Upper lobe of left lung (tissue), 6 donors: ENCODE results near the gene TTC7B. TPM values are rescaled to one million over a fixed set of nuclear protein-coding genes. Genes with fewer than 3 reads are reported as not detected.
A peak's percentile ranks its signal among the peaks of the same experiment; 100 is the strongest.

Source experiments
- ATAC-seq, 2 donors: fragments of 200-7000 bp; cut with Tn5 transposase; one replicate each; pipeline ENCODE4 v1.9.1; 2022; ENCODE audit warnings: mild to moderate bottlenecking in 2 of 2, moderate library complexity in 2 of 2; ENCODE audit not compliant: low FRiP score in 2 of 2
- DNase-seq, 2 donors: peaks; one replicate each; pipeline ENCODE4 v3.0.0-alpha.2; 2019 to 2020
- H3K27ac ChIP-seq, 4 donors: fragments of 200-600 bp; sonication (generic); one replicate each; pipeline ENCODE4 v1.5.1; 2016 to 2019
- H3K27me3 ChIP-seq, 4 donors: fragments of 200-600 bp; sonication (generic); one replicate each; pipeline ENCODE4 v1.5.1; 2017 to 2019
- H3K36me3 ChIP-seq, 4 donors: fragments of 200-600 bp; sonication (generic); one replicate each; pipeline ENCODE4 v1.5.1; 2016 to 2019
- H3K4me1 ChIP-seq, 4 donors: fragments of 200-600 bp; sonication (generic); one replicate each; pipeline ENCODE4 v1.5.1; 2018 to 2019
- H3K4me3 ChIP-seq, 4 donors: fragments of 200-600 bp; sonication (generic); one replicate each; pipeline ENCODE4 v1.5.1; 2017 to 2019; ENCODE audit warnings: mild to moderate bottlenecking in 2 of 4, moderate library complexity in 1 of 4
- H3K9me3 ChIP-seq, 4 donors: fragments of 200-600 bp; sonication (generic); one replicate each; pipeline ENCODE4 v1.5.1; 2018 to 2019
- EP300 ChIP-seq, 4 donors: sonication (generic); formaldehyde crosslinking; IDR thresholded peaks; one replicate each; pipeline ENCODE4 v1.5.1; 2017; ENCODE audit warnings: antibody characterized with exemption in 4 of 4, control low read depth in 2 of 4
- POLR2A ChIP-seq, 4 donors: fragments of 450-650 bp; IDR thresholded peaks; one replicate each; pipeline ENCODE4 v1.5.1; 2016 to 2017; ENCODE audit warnings: antibody characterized with exemption in 4 of 4, mild to moderate bottlenecking in 2 of 4
- POLR2AphosphoS5 ChIP-seq, 2 donors: sonication (generic); formaldehyde crosslinking; IDR thresholded peaks; one replicate each; pipeline ENCODE4 v1.5.1; 2017; ENCODE audit warnings: antibody characterized with exemption in 2 of 2
- WGBS, 2 donors: methylation state at CpG; one replicate each; pipeline ENCODE4 v1.1.5; 2017 to 2018; 5-methylcytosine and 5-hydroxymethylcytosine counted together
- total RNA-seq, 6 donors: library from RNA; depleted of rRNA in 4 of 6; stranded (reverse); fragments of >200 nt in 4 of 6; gene quantifications; one replicate each; pipeline versions ENCODE4 v1.1.0 to v1.2.1, GENCODE V29; 2016 to 2021
- TF ChIP-seq, protein P1 (sequence below), 6 experiments: fragments of 450-650 bp in 4 of 6; fragments of 200-600 bp in 2 of 6; sonication (generic) in 2 of 6; IDR thresholded peaks; one replicate each; pipeline ENCODE4 v1.5.1; 2016 to 2019; ENCODE audit warnings: antibody characterized with exemption in 6 of 6
- donor health status: DM: no; HTN: no; CAD: no; lungs with moderate emphysema.
- donor health status: DM: no; HTN: yes; CAD: no; lungs with severe emphysema.

The TTC7B gene
- total RNA-seq, 6 donors from 2014 or later: 13.5 to 87.3 (median 37.5) TPM

DNA sequence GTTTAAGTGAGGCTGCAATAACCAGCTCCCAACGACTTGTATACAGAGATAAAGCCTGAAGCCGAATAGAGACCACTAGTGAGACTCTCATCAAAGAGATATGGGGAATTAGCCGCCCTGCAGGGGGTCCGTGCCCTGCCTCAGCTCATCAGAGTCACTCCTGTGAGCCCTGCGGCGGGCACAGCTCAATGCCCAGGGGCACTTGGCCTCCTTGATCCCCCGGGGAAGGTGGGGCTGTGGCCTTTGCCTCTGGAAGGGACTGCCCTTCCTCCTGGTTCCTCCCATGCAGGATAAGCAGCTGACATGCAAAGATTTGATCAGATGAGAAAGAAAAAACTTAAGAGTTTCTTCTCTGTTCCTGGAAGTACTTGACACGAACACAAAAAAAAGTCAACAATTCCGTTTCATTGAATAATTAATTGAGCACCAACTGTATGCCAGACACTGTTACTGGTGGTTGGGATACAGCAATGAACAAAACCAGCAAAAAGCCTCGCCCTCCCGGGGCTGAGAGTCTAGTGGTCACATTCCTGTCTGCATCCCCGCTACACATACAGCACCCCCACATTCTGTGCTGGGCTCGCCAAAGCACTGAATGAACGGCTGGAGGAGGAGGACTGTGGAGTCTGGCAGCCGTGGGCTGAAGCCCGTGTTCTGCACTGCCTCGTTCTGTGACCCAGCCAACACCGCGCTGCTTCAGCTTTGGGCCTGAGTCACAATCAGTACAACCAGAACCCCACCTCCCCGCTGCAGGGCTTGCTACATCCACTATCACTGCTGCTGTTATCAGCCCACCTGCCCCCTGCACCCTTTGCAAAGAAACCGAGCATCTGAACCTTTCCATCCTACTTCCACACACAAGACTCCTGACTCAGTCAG is 10.3 kb downstream of the TTC7B start:
- 79 to 82% methylated on average over 15 to 21 of the region's 21 CpGs for WGBS, 2 donors
- DNase-seq (no peak), ATAC-seq (peak in 1 of 2 donors; percentile 70)
- Histone ChIP-seq H3K27ac (peak overlapping the region in 1 of 4 donors; percentile 48), H3K36me3 (no peaks in the 10 kb centered on the region), H3K9me3 (no peaks in the 10 kb centered on the region), H3K4me3 (no peak overlapping the region), H3K27me3 (no peaks in the 10 kb centered on the region), H3K4me1 (peaks cover 13 to 39% (median 16%) of the 10 kb centered on the region in 4 donors)
- no peak for TF ChIP-seq POLR2AphosphoS5 (IDR thresholded peaks at IDR 0.05)
- no peak for TF ChIP-seq EP300 (IDR thresholded peaks at IDR 0.05)
- no peak for TF ChIP-seq POLR2A (IDR thresholded peaks at IDR 0.05)
- TF ChIP-seq, protein P1, sequence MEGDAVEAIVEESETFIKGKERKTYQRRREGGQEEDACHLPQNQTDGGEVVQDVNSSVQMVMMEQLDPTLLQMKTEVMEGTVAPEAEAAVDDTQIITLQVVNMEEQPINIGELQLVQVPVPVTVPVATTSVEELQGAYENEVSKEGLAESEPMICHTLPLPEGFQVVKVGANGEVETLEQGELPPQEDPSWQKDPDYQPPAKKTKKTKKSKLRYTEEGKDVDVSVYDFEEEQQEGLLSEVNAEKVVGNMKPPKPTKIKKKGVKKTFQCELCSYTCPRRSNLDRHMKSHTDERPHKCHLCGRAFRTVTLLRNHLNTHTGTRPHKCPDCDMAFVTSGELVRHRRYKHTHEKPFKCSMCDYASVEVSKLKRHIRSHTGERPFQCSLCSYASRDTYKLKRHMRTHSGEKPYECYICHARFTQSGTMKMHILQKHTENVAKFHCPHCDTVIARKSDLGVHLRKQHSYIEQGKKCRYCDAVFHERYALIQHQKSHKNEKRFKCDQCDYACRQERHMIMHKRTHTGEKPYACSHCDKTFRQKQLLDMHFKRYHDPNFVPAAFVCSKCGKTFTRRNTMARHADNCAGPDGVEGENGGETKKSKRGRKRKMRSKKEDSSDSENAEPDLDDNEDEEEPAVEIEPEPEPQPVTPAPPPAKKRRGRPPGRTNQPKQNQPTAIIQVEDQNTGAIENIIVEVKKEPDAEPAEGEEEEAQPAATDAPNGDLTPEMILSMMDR (IDR thresholded peaks at IDR 0.05): no peak

DNA sequence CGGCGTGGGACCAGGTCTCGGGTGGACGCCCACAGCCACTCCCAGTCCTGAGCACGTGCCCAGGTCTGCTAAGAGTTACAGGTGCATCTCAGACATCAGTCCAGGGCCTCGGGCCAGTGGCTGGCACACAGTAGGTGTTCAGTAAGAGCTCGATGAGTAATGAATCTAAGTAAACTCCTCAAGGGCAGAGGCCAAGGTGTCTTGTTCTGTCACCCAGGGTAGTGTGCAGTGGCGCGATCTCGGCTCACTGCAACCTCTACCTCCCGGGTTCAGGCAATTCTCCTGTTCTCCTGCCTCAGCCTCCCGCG is 11.2 kb downstream of the TTC7B start:
- peaks cover 13 to 39% (median 18%) of the 10 kb centered on the region in 4 donors for H3K4me1 ChIP-seq
- TF ChIP-seq, protein P1 (IDR thresholded peaks at IDR 0.05): no peak
- no peaks in the 10 kb centered on the region for H3K36me3 ChIP-seq
- 90 to 96% methylated on average over 10 to 12 of the region's 13 CpGs for WGBS, 2 donors
- no peak overlapping the region for H3K4me3 ChIP-seq
- no peak for DNase-seq
- no peaks in the 10 kb centered on the region for H3K27me3 ChIP-seq
- peak overlapping the region in 3 of 4 donors; percentile 52 to 77 (median 60) for H3K27ac ChIP-seq
- no peaks in the 10 kb centered on the region for H3K9me3 ChIP-seq
- ATAC-seq: no peak

DNA sequence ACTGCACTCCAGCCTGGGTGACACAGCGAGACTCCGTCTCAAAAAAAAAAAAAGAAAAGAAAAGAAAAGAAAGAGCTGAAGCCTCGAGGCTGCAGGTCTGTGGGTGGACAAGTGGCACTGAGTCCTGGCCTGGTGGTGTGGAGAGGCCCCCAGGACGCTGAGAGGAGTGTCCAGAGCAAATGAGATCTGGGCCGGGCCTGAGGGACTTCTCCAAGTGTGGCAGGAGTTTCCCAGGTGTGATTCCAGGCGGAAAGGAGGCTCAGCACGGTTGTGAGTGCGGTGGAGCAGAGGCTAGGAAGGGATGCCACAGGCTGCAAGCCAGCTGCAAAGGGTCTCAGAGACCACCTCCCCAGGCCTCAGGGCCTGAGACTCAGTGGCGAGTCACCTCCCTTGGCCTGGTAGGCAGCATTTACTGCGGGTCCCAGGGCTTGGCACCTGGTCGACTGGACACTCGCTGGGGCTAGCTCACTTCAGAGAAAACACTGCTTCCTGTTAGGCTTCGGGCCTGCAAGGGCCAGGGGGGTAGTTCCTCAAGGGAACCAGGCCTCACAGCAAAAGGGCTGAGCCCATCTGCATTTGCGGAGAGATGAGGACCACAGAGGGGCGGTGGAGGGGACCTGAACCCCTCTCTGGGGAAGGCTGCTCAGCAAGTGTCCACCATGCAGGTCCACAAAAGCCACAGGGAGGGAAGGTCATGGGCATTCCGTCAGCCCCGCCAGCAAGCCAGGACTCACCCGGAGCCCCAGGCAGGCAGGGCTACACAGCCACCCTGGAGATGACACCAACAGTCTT is 11.7 kb downstream of the TTC7B start:
- peak overlapping the region; percentile 44 to 77 (median 56) for H3K27ac ChIP-seq
- TF ChIP-seq, protein P1 (IDR thresholded peaks at IDR 0.05): no peak
- TF ChIP-seq EP300 (IDR thresholded peaks at IDR 0.05) (no peak), POLR2A (IDR thresholded peaks at IDR 0.05) (no peak), POLR2AphosphoS5 (IDR thresholded peaks at IDR 0.05) (no peak)
- H3K9me3 ChIP-seq: no peaks in the 10 kb centered on the region
- ATAC-seq (no peak), DNase-seq (no peak)
- H3K4me3 ChIP-seq: no peak overlapping the region
- no peaks in the 10 kb centered on the region for H3K36me3 ChIP-seq
- H3K27me3 ChIP-seq: no peaks in the 10 kb centered on the region
- peaks cover 13 to 39% (median 18%) of the 10 kb centered on the region in 4 donors for H3K4me1 ChIP-seq
- 74 to 84% methylated on average over 11 to 18 of the region's 18 CpGs for WGBS, 2 donors

DNA sequence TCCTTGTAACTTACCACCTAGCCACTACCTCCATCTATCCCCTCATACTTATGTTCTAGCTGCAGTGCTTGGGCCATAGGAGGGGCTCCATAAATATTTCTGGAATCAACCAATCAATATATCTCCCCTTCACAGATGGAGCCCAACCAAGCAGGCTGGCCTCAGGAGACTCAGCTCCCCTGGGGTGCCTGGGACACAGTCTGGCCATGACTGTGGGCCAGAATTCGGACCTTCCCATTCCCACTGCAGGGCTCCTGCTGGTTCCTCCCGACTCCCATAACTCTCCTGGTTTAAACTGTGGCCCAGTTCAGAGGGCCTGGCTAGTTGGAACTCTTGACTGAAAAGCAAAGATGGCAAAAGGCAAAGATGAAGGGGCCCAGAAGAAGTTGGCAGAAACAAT is 13.0 kb downstream of the TTC7B start:
- no peaks in the 10 kb centered on the region for H3K27me3 ChIP-seq
- DNase-seq: no peak
- H3K36me3 ChIP-seq: no peaks in the 10 kb centered on the region
- ATAC-seq: no peak
- TF ChIP-seq POLR2AphosphoS5 (IDR thresholded peaks at IDR 0.05) (no peak), POLR2A (IDR thresholded peaks at IDR 0.05) (no peak), EP300 (IDR thresholded peaks at IDR 0.05) (no peak)
- TF ChIP-seq, protein P1 (IDR thresholded peaks at IDR 0.05): no peak
- peak overlapping the region; percentile 44 to 77 (median 56) for H3K27ac ChIP-seq
- no peaks in the 10 kb centered on the region for H3K9me3 ChIP-seq
- no peak overlapping the region for H3K4me3 ChIP-seq
- WGBS, 2 donors: 81 to 90% methylated on average over 2 of the region's 2 CpGs
- peaks cover 13 to 28% (median 18%) of the 10 kb centered on the region in 4 donors for H3K4me1 ChIP-seq
